HEK293 (cell line): ENCODE measurements around the gene NFE2L1.

Source experiments
- BCL11A ChIP-seq: fragments of 450-650 bp; formaldehyde crosslinking; IDR thresholded peaks from 2 replicates; pipeline ENCODE4 v1.5.1; 2016; ENCODE audit warnings: low read depth, missing biosample characterization, missing genetic modification characterization
- BCL11B ChIP-seq: fragments of 450-650 bp; formaldehyde crosslinking; IDR thresholded peaks from 2 replicates; pipeline ENCODE4 v1.5.1; 2016; ENCODE audit warnings: low read depth, missing biosample characterization, missing genetic modification characterization
- GFI1B ChIP-seq: fragments of 450-650 bp; formaldehyde crosslinking; IDR thresholded peaks from 2 replicates; pipeline ENCODE4 v1.5.1; 2016; ENCODE audit warnings: missing biosample characterization, missing genetic modification characterization
- KLF17 ChIP-seq: fragments of 450-650 bp; formaldehyde crosslinking; IDR thresholded peaks from 2 replicates; pipeline ENCODE4 v1.5.1; 2016; ENCODE audit warnings: missing biosample characterization, missing genetic modification characterization
- MYNN ChIP-seq: fragments of 450-650 bp; formaldehyde crosslinking; IDR thresholded peaks from 2 replicates; pipeline ENCODE4 v1.5.1; 2016; ENCODE audit warnings: missing biosample characterization, missing genetic modification characterization, borderline replicate concordance
- OVOL3 ChIP-seq: fragments of 450-650 bp; formaldehyde crosslinking; IDR thresholded peaks from 2 replicates; pipeline ENCODE4 v1.5.1; 2016; ENCODE audit warnings: missing biosample characterization, missing genetic modification characterization
- SCRT1 ChIP-seq: fragments of 450-650 bp; formaldehyde crosslinking; IDR thresholded peaks from 2 replicates; pipeline ENCODE4 v1.5.1; 2016; ENCODE audit warnings: missing biosample characterization, missing genetic modification characterization, borderline replicate concordance
- SETDB1 ChIP-seq: IDR thresholded peaks from one replicate; pipeline ENCODE4 v1.6.1; 2017; ENCODE audit warnings: mild to moderate bottlenecking, low read length, moderate library complexity, mixed read lengths; ENCODE audit not compliant: insufficient read length
- SP7 ChIP-seq: fragments of 450-650 bp; formaldehyde crosslinking; IDR thresholded peaks from 2 replicates; pipeline ENCODE4 v1.5.1; 2016; ENCODE audit warnings: missing biosample characterization, missing genetic modification characterization
- WT1 ChIP-seq: fragments of 450-650 bp; formaldehyde crosslinking; IDR thresholded peaks from 2 replicates; pipeline ENCODE4 v1.5.1; 2016; ENCODE audit warnings: missing biosample characterization, missing genetic modification characterization
- ZBTB26 ChIP-seq: fragments of 450-650 bp; formaldehyde crosslinking; optimal IDR thresholded peaks from 2 replicates; pipeline ENCODE3; 2016; ENCODE audit warnings: missing biosample characterization, mild to moderate bottlenecking, missing genetic modification characterization
- ZBTB44 ChIP-seq: fragments of 450-650 bp; IDR thresholded peaks from 2 replicates; pipeline ENCODE4 v1.5.1; 2018; ENCODE audit warnings: missing biosample characterization, mild to moderate bottlenecking, missing genetic modification characterization
- ZFHX2 ChIP-seq: fragments of 450-650 bp; formaldehyde crosslinking; conservative IDR thresholded peaks from 2 replicates; pipeline ENCODE4 v1.5.1; 2016; ENCODE audit warnings: missing biosample characterization, missing genetic modification characterization
- ZNF157 ChIP-seq: fragments of 450-650 bp; formaldehyde crosslinking; IDR thresholded peaks from 2 replicates; pipeline ENCODE4 v1.5.1; 2016; ENCODE audit warnings: missing biosample characterization, missing genetic modification characterization
- ZNF19 ChIP-seq: fragments of 450-650 bp; formaldehyde crosslinking; IDR thresholded peaks from 2 replicates; pipeline ENCODE4; 2016; ENCODE audit warnings: missing biosample characterization, missing genetic modification characterization, low read depth
- ZNF202 ChIP-seq: fragments of 450-650 bp; formaldehyde crosslinking; IDR thresholded peaks from 2 replicates; pipeline ENCODE4 v1.5.1; 2016; ENCODE audit warnings: missing biosample characterization, missing genetic modification characterization, borderline replicate concordance
- ZNF274 ChIP-seq, 2 experiments: fragments of 200-500 bp in 1 of 2; fragments of 450-650 bp in 1 of 2; sonication (Bioruptor generic) in 1 of 2; formaldehyde crosslinking in 1 of 2; IDR thresholded peaks; 2 replicates each; pipeline versions ENCODE4 v1.5.1 to v1.6.1; 2014 to 2016; ENCODE audit warnings: borderline replicate concordance in 1 of 2, inconsistent platforms in 1 of 2, low read length in 1 of 2, missing biosample characterization in 1 of 2, missing genetic modification characterization in 1 of 2
- ZNF350 ChIP-seq: fragments of 450-650 bp; formaldehyde crosslinking; IDR thresholded peaks from 2 replicates; pipeline ENCODE4 v1.5.0; 2017; ENCODE audit warnings: missing biosample characterization, mild to moderate bottlenecking, missing genetic modification characterization
- ZNF426 ChIP-seq: fragments of 450-650 bp; formaldehyde crosslinking; IDR thresholded peaks from 2 replicates; pipeline ENCODE4 v1.5.1; 2017; ENCODE audit warnings: missing biosample characterization, missing genetic modification characterization, mild to moderate bottlenecking, inconsistent platforms, moderate library complexity
- ZNF48 ChIP-seq: fragments of 450-650 bp; formaldehyde crosslinking; IDR thresholded peaks from 2 replicates; pipeline ENCODE4 v1.5.1; 2016; ENCODE audit warnings: missing biosample characterization, missing genetic modification characterization
- ZNF510 ChIP-seq: fragments of 450-650 bp; formaldehyde crosslinking; IDR thresholded peaks from 2 replicates; pipeline ENCODE4 v1.5.1; 2018; ENCODE audit warnings: mild to moderate bottlenecking, missing genetic modification characterization, missing biosample characterization; ENCODE audit not compliant: insufficient replicate concordance
- ZNF596 ChIP-seq: fragments of 450-650 bp; IDR thresholded peaks from 2 replicates; pipeline ENCODE4 v1.5.0; 2018; ENCODE audit warnings: missing biosample characterization, mild to moderate bottlenecking, missing genetic modification characterization, moderate library complexity
- ZNF785 ChIP-seq: fragments of 450-650 bp; formaldehyde crosslinking; IDR thresholded peaks from 2 replicates; pipeline ENCODE4 v1.5.1; 2016; ENCODE audit warnings: missing biosample characterization, missing genetic modification characterization
- ZNF837 ChIP-seq: fragments of 450-650 bp; formaldehyde crosslinking; IDR thresholded peaks from 2 replicates; pipeline ENCODE4 v1.5.1; 2016; ENCODE audit warnings: missing biosample characterization, missing genetic modification characterization
- ZXDB ChIP-seq: fragments of 450-650 bp; formaldehyde crosslinking; IDR thresholded peaks from 2 replicates; pipeline ENCODE4 v1.5.1; 2016; ENCODE audit warnings: missing biosample characterization, missing genetic modification characterization
- TF ChIP-seq, protein P1 (sequence below): fragments of 450-650 bp; formaldehyde crosslinking; IDR thresholded peaks from 2 replicates; pipeline ENCODE4 v1.5.1; 2016; ENCODE audit warnings: missing biosample characterization, missing genetic modification characterization, low read depth
- TF ChIP-seq, protein P2 (sequence below): fragments of 450-650 bp; formaldehyde crosslinking; IDR thresholded peaks from 2 replicates; pipeline ENCODE4 v1.5.1; 2017; ENCODE audit warnings: missing biosample characterization, missing genetic modification characterization
- TF ChIP-seq, protein P3 (sequence below): fragments of 450-650 bp; formaldehyde crosslinking; IDR thresholded peaks from 2 replicates; pipeline ENCODE4 v1.5.1; 2016; ENCODE audit warnings: missing biosample characterization, missing genetic modification characterization

The NFE2L1 gene

GRCh38 chr17:48024149-48025039 is 23.8 kb upstream of the NFE2L1 start (continued):
- no peak; the same call in 1 of the 2 replicates for TF ChIP-seq GFI1B (tag by site-specific recombination)
- no peak for TF ChIP-seq WT1
- TF ChIP-seq ZNF274 (IDR thresholded peaks at IDR 0.05; ENCODE audit: low read length) = no peak
- TF ChIP-seq ZNF274 (tag by site-specific recombination; IDR thresholded peaks at IDR 0.05; ENCODE audit: borderline replicate concordance) = no peak
- TF ChIP-seq, protein P1, sequence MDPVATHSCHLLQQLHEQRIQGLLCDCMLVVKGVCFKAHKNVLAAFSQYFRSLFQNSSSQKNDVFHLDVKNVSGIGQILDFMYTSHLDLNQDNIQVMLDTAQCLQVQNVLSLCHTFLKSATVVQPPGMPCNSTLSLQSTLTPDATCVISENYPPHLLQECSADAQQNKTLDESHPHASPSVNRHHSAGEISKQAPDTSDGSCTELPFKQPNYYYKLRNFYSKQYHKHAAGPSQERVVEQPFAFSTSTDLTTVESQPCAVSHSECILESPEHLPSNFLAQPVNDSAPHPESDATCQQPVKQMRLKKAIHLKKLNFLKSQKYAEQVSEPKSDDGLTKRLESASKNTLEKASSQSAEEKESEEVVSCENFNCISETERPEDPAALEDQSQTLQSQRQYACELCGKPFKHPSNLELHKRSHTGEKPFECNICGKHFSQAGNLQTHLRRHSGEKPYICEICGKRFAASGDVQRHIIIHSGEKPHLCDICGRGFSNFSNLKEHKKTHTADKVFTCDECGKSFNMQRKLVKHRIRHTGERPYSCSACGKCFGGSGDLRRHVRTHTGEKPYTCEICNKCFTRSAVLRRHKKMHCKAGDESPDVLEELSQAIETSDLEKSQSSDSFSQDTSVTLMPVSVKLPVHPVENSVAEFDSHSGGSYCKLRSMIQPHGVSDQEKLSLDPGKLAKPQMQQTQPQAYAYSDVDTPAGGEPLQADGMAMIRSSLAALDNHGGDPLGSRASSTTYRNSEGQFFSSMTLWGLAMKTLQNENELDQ (tag by site-specific recombination) = no peak
- no peak for TF ChIP-seq ZNF350 (tag by site-specific recombination)
- TF ChIP-seq ZBTB44 (tag by site-specific recombination) = no peak
- no peak for TF ChIP-seq ZNF837
- TF ChIP-seq ZXDB (tag by site-specific recombination) = peak; percentile 52; the same call in 1 of the 2 replicates
- no peak for TF ChIP-seq ZNF426 (tag by site-specific recombination)
- no peak for TF ChIP-seq ZNF596 (tag by site-specific recombination)
- peak; percentile 81 for TF ChIP-seq KLF17 (tag by site-specific recombination)
- no peak for TF ChIP-seq ZNF785 (tag by site-specific recombination)
- no peak for TF ChIP-seq ZNF48 (tag by site-specific recombination)
- no peak for TF ChIP-seq SCRT1
- no peak for TF ChIP-seq OVOL3 (tag by site-specific recombination)
- 0 out of 2 replicates have a peak, but pooled peaks have one; percentile 25 for TF ChIP-seq ZFHX2
- TF ChIP-seq SETDB1 = no peak
- TF ChIP-seq BCL11A (tag by site-specific recombination) = peak; percentile 57; the same call in 1 of the 2 replicates
- no peak for TF ChIP-seq BCL11B
- TF ChIP-seq ZBTB26 (tag by site-specific recombination) = peak; percentile 55
- TF ChIP-seq SP7 (tag by site-specific recombination) = peak; percentile 69
- TF ChIP-seq, protein P2, sequence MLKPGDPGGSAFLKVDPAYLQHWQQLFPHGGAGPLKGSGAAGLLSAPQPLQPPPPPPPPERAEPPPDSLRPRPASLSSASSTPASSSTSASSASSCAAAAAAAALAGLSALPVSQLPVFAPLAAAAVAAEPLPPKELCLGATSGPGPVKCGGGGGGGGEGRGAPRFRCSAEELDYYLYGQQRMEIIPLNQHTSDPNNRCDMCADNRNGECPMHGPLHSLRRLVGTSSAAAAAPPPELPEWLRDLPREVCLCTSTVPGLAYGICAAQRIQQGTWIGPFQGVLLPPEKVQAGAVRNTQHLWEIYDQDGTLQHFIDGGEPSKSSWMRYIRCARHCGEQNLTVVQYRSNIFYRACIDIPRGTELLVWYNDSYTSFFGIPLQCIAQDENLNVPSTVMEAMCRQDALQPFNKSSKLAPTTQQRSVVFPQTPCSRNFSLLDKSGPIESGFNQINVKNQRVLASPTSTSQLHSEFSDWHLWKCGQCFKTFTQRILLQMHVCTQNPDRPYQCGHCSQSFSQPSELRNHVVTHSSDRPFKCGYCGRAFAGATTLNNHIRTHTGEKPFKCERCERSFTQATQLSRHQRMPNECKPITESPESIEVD (tag by site-specific recombination) = no peak; the same call in 1 of the 2 replicates
- TF ChIP-seq ZNF202 (tag by site-specific recombination) = no peak
- no peak for TF ChIP-seq ZNF19 (tag by site-specific recombination)
- TF ChIP-seq, protein P3, sequence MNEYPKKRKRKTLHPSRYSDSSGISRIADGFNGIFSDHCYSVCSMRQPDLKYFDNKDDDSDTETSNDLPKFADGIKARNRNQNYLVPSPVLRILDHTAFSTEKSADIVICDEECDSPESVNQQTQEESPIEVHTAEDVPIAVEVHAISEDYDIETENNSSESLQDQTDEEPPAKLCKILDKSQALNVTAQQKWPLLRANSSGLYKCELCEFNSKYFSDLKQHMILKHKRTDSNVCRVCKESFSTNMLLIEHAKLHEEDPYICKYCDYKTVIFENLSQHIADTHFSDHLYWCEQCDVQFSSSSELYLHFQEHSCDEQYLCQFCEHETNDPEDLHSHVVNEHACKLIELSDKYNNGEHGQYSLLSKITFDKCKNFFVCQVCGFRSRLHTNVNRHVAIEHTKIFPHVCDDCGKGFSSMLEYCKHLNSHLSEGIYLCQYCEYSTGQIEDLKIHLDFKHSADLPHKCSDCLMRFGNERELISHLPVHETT (tag by site-specific recombination) = peak; percentile 84
- no peak for TF ChIP-seq ZNF157 (tag by site-specific recombination)
- TF ChIP-seq MYNN (tag by site-specific recombination) = no peak
- no peak for TF ChIP-seq ZNF510
